Fibroblast of lung (primary cell): ENCODE results near the gene PLK3. TPM values are rescaled to one million over a fixed set of nuclear protein-coding genes. Genes with fewer than 3 reads are reported as not detected.

ENCODE experiments used
- DNase-seq, 2 donors: peaks; one replicate each; pipeline versions ENCODE4 v3.0.0 to v3.0.0-alpha.2; 2010; ENCODE audit warnings: low read depth in 2 of 2
- H2AFZ ChIP-seq: 2 replicates; pipeline ENCODE4 v1.5.1; 2012; ENCODE audit warnings: low read length, control low read depth, inconsistent platforms
- H3K27ac ChIP-seq: 2 replicates; pipeline ENCODE4 v1.5.1; 2011; ENCODE audit warnings: low read length, control low read depth; ENCODE audit not compliant: insufficient read depth
- H3K27me3 ChIP-seq: 2 replicates; pipeline ENCODE4 v1.5.1; 2011; ENCODE audit warnings: mild to moderate bottlenecking, low read length; ENCODE audit not compliant: control insufficient read depth, insufficient read depth
- H3K36me3 ChIP-seq: 2 replicates; pipeline ENCODE4 v1.5.1; 2011; ENCODE audit warnings: low read length; ENCODE audit not compliant: control insufficient read depth, insufficient read depth
- H3K4me1 ChIP-seq: 2 replicates; pipeline ENCODE4 v1.5.1; 2011; ENCODE audit warnings: low read length; ENCODE audit not compliant: control insufficient read depth, insufficient read depth; ENCODE audit errors: extremely low read depth
- H3K4me2 ChIP-seq: 2 replicates; pipeline ENCODE4 v1.5.1; 2011; ENCODE audit warnings: low read length, control low read depth; ENCODE audit not compliant: insufficient read depth; ENCODE audit errors: extremely low read depth
- H3K4me3 ChIP-seq, 4 experiments: fragments of 200-600 bp in 1 of 4; sonication (generic) in 1 of 4; replicated peaks in 1 of 4; 2 replicates each; pipeline ENCODE4 v1.5.1; 2011 to 2016; ENCODE audit warnings: low read length in 4 of 4, low read depth in 3 of 4, mild to moderate bottlenecking in 3 of 4, control low read depth in 2 of 4, inconsistent platforms in 1 of 4, mixed read lengths in 1 of 4; ENCODE audit not compliant: insufficient read depth in 1 of 4; ENCODE audit errors: control extremely low read depth in 1 of 4
- H3K79me2 ChIP-seq: 2 replicates; pipeline ENCODE4 v1.5.1; 2012; ENCODE audit warnings: mild to moderate bottlenecking, low read length, inconsistent platforms; ENCODE audit not compliant: control insufficient read depth, insufficient read depth
- H3K9ac ChIP-seq: 2 replicates; pipeline ENCODE4 v1.5.1; 2011; ENCODE audit warnings: mild to moderate bottlenecking, low read length, control low read depth; ENCODE audit not compliant: insufficient read depth
- H3K9me3 ChIP-seq: 2 replicates; pipeline ENCODE4 v1.5.1; 2012; ENCODE audit warnings: low read depth, low read length; ENCODE audit not compliant: control insufficient read depth, insufficient read depth
- H4K20me1 ChIP-seq: 2 replicates; pipeline ENCODE4 v1.5.1; 2011; ENCODE audit warnings: low read length; ENCODE audit not compliant: control insufficient read depth, insufficient read depth; ENCODE audit errors: extremely low read depth
- CTCF ChIP-seq, 2 donors: IDR thresholded peaks in 1 of 2; conservative IDR thresholded peaks in 1 of 2; 1 replicate in 1 of 2; 2 replicates in 1 of 2; pipeline ENCODE4 v1.5.1; 2011 to 2012; ENCODE audit warnings: low read length in 2 of 2, control low read depth in 1 of 2, inconsistent platforms in 1 of 2, low read depth in 1 of 2, mild to moderate bottlenecking in 1 of 2
- EZH2 ChIP-seq: IDR thresholded peaks from 2 replicates; pipeline ENCODE4 v1.5.1; 2012; ENCODE audit warnings: low read length, control low read depth, mild to moderate bottlenecking; ENCODE audit errors: missing control alignments
- polyA plus RNA-seq, 2 donors: library from polyadenylated mRNA; depleted of rRNA in 1 of 2; stranded (reverse) in 1 of 2; unstranded in 1 of 2; fragments of >200 nt; gene quantifications; 2 replicates each; pipeline ENCODE4 v1.2.1, GENCODE V29; 2011 to 2012; ENCODE audit warnings: missing spikeins in 1 of 2
- total RNA-seq: library from RNA; depleted of rRNA; stranded (reverse); fragments of >200 nt; gene quantifications from 2 replicates; pipeline ENCODE4 v1.2.1, GENCODE V29; 2014

PLK3 gene
- total and polyA plus RNA-seq, 2 donors (not counting 1 experiment from before 2014, with no cell fraction given): 12.2 to 30.6 TPM

- Histone ChIP-seq H3K4me2 (peak overlapping the region; percentile 99), H3K27ac (peak overlapping the region; percentile 100), H3K9me3 (no peaks in the 10 kb centered on the region), H3K27me3 (no peaks in the 10 kb centered on the region), H4K20me1 (no peaks in the 10 kb centered on the region), H3K36me3 (no peaks in the 10 kb centered on the region), H3K79me2 (no peaks in the 10 kb centered on the region), H2AFZ (peak overlapping the region; percentile 99), H3K4me3 (peak overlapping the region; percentile 30 to 63 (median 58)), H3K4me1 (peaks cover 3% of the 10 kb centered on the region), H3K9ac (peak overlapping the region; percentile 97)
- DNase-seq: no peak
- TF ChIP-seq EZH2 (no peak), CTCF (conservative IDR thresholded peaks at IDR 0.05 in 1 of 2, IDR thresholded peaks at IDR 0.05 in 1 of 2; ENCODE audit: low read depth in 1 of 2, low read length in 2 of 2) (no peak)
Observed at GRCh38 chr1:44820328-44821239, 20.4 kb downstream of the PLK3 start.

- DNase-seq: no peak
- no peak for TF ChIP-seq EZH2
- TF ChIP-seq CTCF (conservative IDR thresholded peaks at IDR 0.05 in 1 of 2, IDR thresholded peaks at IDR 0.05 in 1 of 2; ENCODE audit: low read depth in 1 of 2, low read length in 2 of 2): no peak
- Histone ChIP-seq H4K20me1 (no peaks in the 10 kb centered on the region), H3K27ac (no peak overlapping the region), H3K27me3 (no peaks in the 10 kb centered on the region), H2AFZ (no peak overlapping the region), H3K36me3 (no peaks in the 10 kb centered on the region), H3K4me3 (no peak overlapping the region), H3K4me1 (peaks cover 2% of the 10 kb centered on the region), H3K9me3 (no peaks in the 10 kb centered on the region), H3K9ac (no peak overlapping the region), H3K79me2 (no peaks in the 10 kb centered on the region), H3K4me2 (no peak overlapping the region)
Observed at GRCh38 chr1:44821240-44821715, 21.1 kb downstream of the PLK3 start.

GRCh38 chr1:44822131-44822701 is 22.0 kb downstream of the PLK3 start:
- H3K4me1 ChIP-seq: peaks cover 2% of the 10 kb centered on the region
- H3K9me3 ChIP-seq: no peaks in the 10 kb centered on the region
- H3K79me2 ChIP-seq: no peaks in the 10 kb centered on the region
- TF ChIP-seq CTCF (conservative IDR thresholded peaks at IDR 0.05 in 1 of 2, IDR thresholded peaks at IDR 0.05 in 1 of 2; ENCODE audit: low read depth in 1 of 2, low read length in 2 of 2): no peak
- TF ChIP-seq EZH2: no peak
- H3K36me3 ChIP-seq: no peaks in the 10 kb centered on the region
- no peak for DNase-seq
- no peak overlapping the region for H3K9ac ChIP-seq
- no peaks in the 10 kb centered on the region for H3K27me3 ChIP-seq
- no peaks in the 10 kb centered on the region for H4K20me1 ChIP-seq
- H3K4me2 ChIP-seq: no peak overlapping the region
- H2AFZ ChIP-seq: no peak overlapping the region
- no peak overlapping the region for H3K27ac ChIP-seq
- no peak overlapping the region for H3K4me3 ChIP-seq
